ENCODE results near the gene CRYGN.
A peak's percentile ranks its signal among the peaks of the same experiment; 100 is the strongest.

Gene CRYGN

GRCh38 chr7:151453326-151453791 lies 13.4 kb upstream of the CRYGN start:
- Histone ChIP-seq H3K27ac (no peak overlapping the region), H3K4me1 (peaks cover 17% of the 10 kb centered on the region), H3K9me3 (no peaks in the 10 kb centered on the region), H3K4me3 (no peak overlapping the region), H3K4me2 (no peak overlapping the region), H3K27me3 (no peaks in the 10 kb centered on the region), H3K9ac (no peak overlapping the region), H4K20me1 (no peaks in the 10 kb centered on the region; the same call in 1 of the 2 replicates), H3K36me3 (no peaks in the 10 kb centered on the region)
- TF ChIP-seq Cebpa-rat (IDR thresholded peaks at IDR 0.05) = no peak

- Histone ChIP-seq H4K20me1 (no peaks in the 10 kb centered on the region; the same call in 1 of the 2 replicates), H3K27ac (no peak overlapping the region), H3K4me3 (no peak overlapping the region), H3K9ac (no peak overlapping the region), H3K27me3 (no peaks in the 10 kb centered on the region), H3K36me3 (no peaks in the 10 kb centered on the region), H3K9me3 (no peaks in the 10 kb centered on the region), H3K4me2 (no peak overlapping the region), H3K4me1 (peaks cover 23% of the 10 kb centered on the region)
- TF ChIP-seq Cebpa-rat (IDR thresholded peaks at IDR 0.05) = no peak
These were observed 12.9 kb upstream of the CRYGN start for GRCh38 chr7:151452680-151453325.

GRCh38 chr7:151451626-151452571 lies 12.0 kb upstream of the CRYGN start:
- H3K27ac ChIP-seq = no peak overlapping the region
- no peaks in the 10 kb centered on the region; the same call in 1 of the 2 replicates for H4K20me1 ChIP-seq
- H3K27me3 ChIP-seq = no peaks in the 10 kb centered on the region
- no peak overlapping the region for H3K4me3 ChIP-seq
- no peak for TF ChIP-seq Cebpa-rat (IDR thresholded peaks at IDR 0.05)
- H3K4me1 ChIP-seq = peaks cover 17% of the 10 kb centered on the region
- H3K9me3 ChIP-seq = no peaks in the 10 kb centered on the region
- no peaks in the 10 kb centered on the region for H3K36me3 ChIP-seq
- H3K4me2 ChIP-seq = no peak overlapping the region
- no peak overlapping the region for H3K9ac ChIP-seq

GRCh38 chr7:151451156-151451555 lies 11.2 kb upstream of the CRYGN start:
- Histone ChIP-seq H3K9ac (no peak overlapping the region), H3K4me2 (no peak overlapping the region), H3K27ac (no peak overlapping the region), H4K20me1 (no peaks in the 10 kb centered on the region; the same call in 1 of the 2 replicates), H3K4me1 (peaks cover 13% of the 10 kb centered on the region), H3K9me3 (no peaks in the 10 kb centered on the region), H3K27me3 (no peaks in the 10 kb centered on the region), H3K4me3 (no peak overlapping the region), H3K36me3 (no peaks in the 10 kb centered on the region)
- TF ChIP-seq Cebpa-rat (IDR thresholded peaks at IDR 0.05) = no peak

- Histone ChIP-seq H3K27ac (no peak overlapping the region), H3K4me2 (no peak overlapping the region)
These were observed 10.0 kb upstream of the CRYGN start for GRCh38 chr7:151449990-151450389.

GRCh38 chr7:151448261-151449252 lies 8.6 kb upstream of the CRYGN start:
- H3K27ac ChIP-seq = 0 out of 2 replicates have a peak overlapping the region, but pooled peaks have one; percentile 1
- no peaks in the 10 kb centered on the region for H3K9me3 ChIP-seq
- TF ChIP-seq Cebpa-rat (IDR thresholded peaks at IDR 0.05) = no peak
- H3K4me3 ChIP-seq = peak overlapping the region; percentile 66
- H3K36me3 ChIP-seq = no peaks in the 10 kb centered on the region
- H3K4me1 ChIP-seq = peaks cover 6% of the 10 kb centered on the region
- H3K27me3 ChIP-seq = no peaks in the 10 kb centered on the region
- H3K4me2 ChIP-seq = peak overlapping the region; percentile 85
- H4K20me1 ChIP-seq = no peaks in the 10 kb centered on the region; the same call in 1 of the 2 replicates
- peak overlapping the region; percentile 73 for H3K9ac ChIP-seq

More at GRCh38 chr7:151449990-151450389, 10.0 kb upstream of the CRYGN start:
- no peak overlapping the region for H3K9ac ChIP-seq
- no peaks in the 10 kb centered on the region for H3K9me3 ChIP-seq
- H3K4me3 ChIP-seq = no peak overlapping the region
- H3K4me1 ChIP-seq = peaks cover 10% of the 10 kb centered on the region
- H3K36me3 ChIP-seq = no peaks in the 10 kb centered on the region
- TF ChIP-seq Cebpa-rat (IDR thresholded peaks at IDR 0.05) = no peak
- H4K20me1 ChIP-seq = no peaks in the 10 kb centered on the region; the same call in 1 of the 2 replicates
- H3K27me3 ChIP-seq = no peaks in the 10 kb centered on the region

GRCh38 chr7:151447901-151448260 lies 7.9 kb upstream of the CRYGN start:
- peak overlapping the region; percentile 85 for H3K4me2 ChIP-seq
- no peaks in the 10 kb centered on the region for H3K9me3 ChIP-seq
- no peak overlapping the region; the same call in 1 of the 2 replicates for H3K9ac ChIP-seq
- no peaks in the 10 kb centered on the region for H3K27me3 ChIP-seq
- peaks cover 6% of the 10 kb centered on the region for H3K4me1 ChIP-seq
- H3K4me3 ChIP-seq = peak overlapping the region; percentile 66
- TF ChIP-seq Cebpa-rat (IDR thresholded peaks at IDR 0.05) = no peak
- H4K20me1 ChIP-seq = no peaks in the 10 kb centered on the region; the same call in 1 of the 2 replicates
- no peaks in the 10 kb centered on the region for H3K36me3 ChIP-seq
- H3K27ac ChIP-seq = no peak overlapping the region

GRCh38 chr7:151447312-151447711 lies 7.4 kb upstream of the CRYGN start:
- no peak overlapping the region for H3K4me2 ChIP-seq
- H3K27ac ChIP-seq = no peak overlapping the region
- no peaks in the 10 kb centered on the region for H3K27me3 ChIP-seq
- H3K9ac ChIP-seq = no peak overlapping the region
- no peaks in the 10 kb centered on the region; the same call in 1 of the 2 replicates for H4K20me1 ChIP-seq
- H3K4me1 ChIP-seq = peaks cover 10% of the 10 kb centered on the region
- TF ChIP-seq Cebpa-rat (IDR thresholded peaks at IDR 0.05) = no peak
- no peaks in the 10 kb centered on the region for H3K36me3 ChIP-seq
- no peaks in the 10 kb centered on the region for H3K9me3 ChIP-seq
- no peak overlapping the region for H3K4me3 ChIP-seq

- Histone ChIP-seq H3K9me3 (no peaks in the 10 kb centered on the region), H3K27me3 (no peaks in the 10 kb centered on the region), H3K4me1 (peaks cover 19% of the 10 kb centered on the region), H3K9ac (no peak overlapping the region), H3K27ac (no peak overlapping the region), H3K4me2 (no peak overlapping the region), H3K36me3 (no peaks in the 10 kb centered on the region), H3K4me3 (no peak overlapping the region), H4K20me1 (no peaks in the 10 kb centered on the region; the same call in 1 of the 2 replicates)
- TF ChIP-seq Cebpa-rat (IDR thresholded peaks at IDR 0.05) = no peak
These were observed 6.5 kb upstream of the CRYGN start for GRCh38 chr7:151446412-151446811.

All from BLaER1 (cell line).